IMR-90 (cell line): ENCODE measurements around the gene GIMAP8. TPM values are rescaled to one million over a fixed set of nuclear protein-coding genes. Genes with fewer than 3 reads are reported as not detected.

Experiments used
- ATAC-seq: fragments of 200-7000 bp; cut with Tn5 transposase; 2 replicates; pipeline ENCODE4 v1.9.1; 2020; ENCODE audit warnings: low read depth, mild to moderate bottlenecking, moderate library complexity
- BruUV-seq: library from RNA; stranded (reverse); fragments of 400-500 nt; replicated peaks from 2 replicates; lab custom pipeline; 2021; lab: Mats Ljungman, UMichigan
- CTCF ChIA-PET: fragments of 300-600 bp; formaldehyde crosslinking; extraction: SDS; loops from one replicate; lab custom pipeline; 2021; ENCODE audit warnings: antibody characterized with exemption; lab: Yijun Ruan, JAX
- POLR2A ChIA-PET: fragments of 300-600 bp; sonication (Branson Sonifier 250); formaldehyde crosslinking; loops from one replicate; lab custom pipeline; 2022; ENCODE audit warnings: antibody characterized with exemption; ENCODE audit not compliant: unreplicated experiment; lab: Charles Lee
- DNase-seq: peaks from one replicate; pipeline ENCODE4 v3.0.0; 2013
- H2AFZ ChIP-seq: replicated peaks from 2 replicates; pipeline ENCODE3; 2013; ENCODE audit warnings: low read length, mild to moderate bottlenecking; ENCODE audit not compliant: poor library complexity
- H2AK5ac ChIP-seq: 2 replicates; pipeline ENCODE4 v1.6.1; 2013; ENCODE audit warnings: low read depth, low read length, inconsistent platforms
- H2AK9ac ChIP-seq: replicated peaks from 2 replicates; pipeline ENCODE3; 2013; ENCODE audit warnings: mild to moderate bottlenecking, low read depth, low read length, moderate library complexity; ENCODE audit not compliant: poor library complexity
- H2BK120ac ChIP-seq: 2 replicates; pipeline ENCODE4 v1.6.1; 2013; ENCODE audit warnings: low read depth, low read length, inconsistent platforms
- H2BK15ac ChIP-seq: 3 replicates; pipeline ENCODE4 v1.6.1; 2013; ENCODE audit warnings: low read depth, low read length, inconsistent platforms
- H2BK20ac ChIP-seq: 2 replicates; pipeline ENCODE4 v1.6.1; 2013; ENCODE audit warnings: low read depth, mild to moderate bottlenecking, inconsistent platforms, low read length, moderate library complexity
- H2BK5ac ChIP-seq: 2 replicates; pipeline ENCODE4 v1.6.1; 2013; ENCODE audit warnings: mild to moderate bottlenecking, low read depth, low read length, inconsistent platforms; ENCODE audit not compliant: poor library complexity, severe bottlenecking
- H3K14ac ChIP-seq: replicated peaks from 2 replicates; pipeline ENCODE4 v1.6.1; 2013; ENCODE audit warnings: low read depth, low read length, inconsistent platforms
- H3K18ac ChIP-seq: 2 replicates; pipeline ENCODE4 v1.6.1; 2013; ENCODE audit warnings: low read depth, low read length, control low read depth
- H3K23ac ChIP-seq: 2 replicates; pipeline ENCODE4 v1.6.1; 2013; ENCODE audit warnings: low read depth, low read length, inconsistent platforms
- H3K27ac ChIP-seq: 2 replicates; pipeline ENCODE4 v1.5.1; 2013; ENCODE audit warnings: mild to moderate bottlenecking, control low read depth, low read length; ENCODE audit not compliant: insufficient read depth
- H3K27me3 ChIP-seq: 2 replicates; pipeline ENCODE4 v1.6.1; 2013; ENCODE audit warnings: low read length; ENCODE audit not compliant: control insufficient read depth, insufficient read depth
- H3K36me3 ChIP-seq: 2 replicates; pipeline ENCODE4 v1.6.1; 2013; ENCODE audit warnings: low read length, mixed read lengths; ENCODE audit not compliant: control insufficient read depth, insufficient read depth
- H3K4ac ChIP-seq: 2 replicates; pipeline ENCODE4 v1.6.1; 2013; ENCODE audit warnings: low read depth, low read length, inconsistent platforms
- H3K4me1 ChIP-seq: 2 replicates; pipeline ENCODE4 v1.6.1; 2013; ENCODE audit warnings: low read length, mixed read lengths; ENCODE audit not compliant: control insufficient read depth, insufficient read depth
- H3K4me2 ChIP-seq: 2 replicates; pipeline ENCODE4 v1.6.1; 2013; ENCODE audit warnings: low read depth, mild to moderate bottlenecking, control low read depth, low read length, moderate library complexity
- H3K4me3 ChIP-seq: 2 replicates; pipeline ENCODE4 v1.5.1; 2013; ENCODE audit warnings: low read depth, mild to moderate bottlenecking, control low read depth, low read length, moderate library complexity; ENCODE audit not compliant: insufficient read depth
- H3K56ac ChIP-seq: 2 replicates; pipeline ENCODE4 v1.6.1; 2013; ENCODE audit warnings: low read length, inconsistent platforms; ENCODE audit not compliant: insufficient read depth; ENCODE audit errors: extremely low read depth
- H3K79me1 ChIP-seq, 2 experiments: 2 replicates each; pipeline ENCODE4 v1.6.1; 2013; ENCODE audit warnings: low read length in 2 of 2, inconsistent platforms in 1 of 2, low read depth in 1 of 2
- H3K9ac ChIP-seq: 2 replicates; pipeline ENCODE4 v1.6.1; 2013; ENCODE audit warnings: low read depth, low read length, control low read depth
- H3K9me1 ChIP-seq: 2 replicates; pipeline ENCODE4 v1.6.1; 2013; ENCODE audit warnings: low read length, inconsistent platforms; ENCODE audit not compliant: insufficient read depth
- H3K9me3 ChIP-seq: 2 replicates; pipeline ENCODE4 v1.6.1; 2013; ENCODE audit warnings: low read length; ENCODE audit not compliant: control insufficient read depth, insufficient read depth
- H4K20me1 ChIP-seq: 2 replicates; pipeline ENCODE4 v1.6.1; 2013; ENCODE audit warnings: low read length, inconsistent platforms; ENCODE audit not compliant: insufficient read depth
- H4K5ac ChIP-seq: 2 replicates; pipeline ENCODE4 v1.6.1; 2013; ENCODE audit warnings: mild to moderate bottlenecking, low read depth, low read length, control low read depth
- H4K8ac ChIP-seq, 2 experiments: 2 replicates each; pipeline ENCODE4 v1.6.1; 2013; ENCODE audit warnings: low read depth in 2 of 2, low read length in 2 of 2, control low read depth in 1 of 2, inconsistent platforms in 1 of 2
- H4K91ac ChIP-seq: 2 replicates; pipeline ENCODE4 v1.6.1; 2013; ENCODE audit warnings: low read depth, low read length, inconsistent platforms; ENCODE audit not compliant: insufficient read depth
- BHLHE40 ChIP-seq: fragments of 150-350 bp; IDR thresholded peaks from 2 replicates; pipeline ENCODE4 v1.6.1; 2016; ENCODE audit warnings: mild to moderate bottlenecking, low read depth, low read length
- CTCF ChIP-seq: conservative IDR thresholded peaks from 2 replicates; pipeline ENCODE4 v1.5.1; 2012; ENCODE audit warnings: mild to moderate bottlenecking, low read depth, low read length, improper control_type of control experiment
- MAFK ChIP-seq: IDR thresholded peaks from 2 replicates; pipeline ENCODE4 v1.6.1; 2012; ENCODE audit warnings: low read depth, low read length, improper control_type of control experiment
- MAZ ChIP-seq: IDR thresholded peaks from 2 replicates; pipeline ENCODE4 v1.6.1; 2012; ENCODE audit warnings: low read depth, mild to moderate bottlenecking, low read length, improper control_type of control experiment, moderate library complexity, borderline replicate concordance
- POLR2A ChIP-seq: IDR thresholded peaks from 2 replicates; pipeline ENCODE4 v1.6.1; 2012; ENCODE audit warnings: mild to moderate bottlenecking, low read depth, low read length
- RFX5 ChIP-seq: IDR thresholded peaks from 2 replicates; pipeline ENCODE4 v1.8.0; 2012; ENCODE audit warnings: low read depth, mild to moderate bottlenecking, low read length, moderate library complexity
- WGBS, 2 experiments: methylation state at CpG; one replicate each; pipeline versions ENCODE4 v1.1.5 to v1.1.7; 2013; ENCODE audit warnings: missing lambda C conversion rate in 2 of 2; ENCODE audit not compliant: insufficient read length in 1 of 2; ENCODE audit errors: extremely low coverage in 2 of 2; 5-methylcytosine and 5-hydroxymethylcytosine counted together
- dilution Hi-C: fragments of 300-500 bp; cut with HindIII; formaldehyde crosslinking; loops from one replicate; pipeline ENCODE4 v1.14.3; 2018; ENCODE audit warnings: low sequenced_read_pairs; ENCODE audit not compliant: unreplicated experiment
- in situ Hi-C: fragments of 300-500 bp; cut with MboI; formaldehyde crosslinking; loops from 3 replicates; pipeline ENCODE4 v1.14.3; 2019; ENCODE audit warnings: low sequenced_read_pairs, inconsistent platforms, mixed read lengths
- intact Hi-C: fragments of 100-400 bp; cut with micrococcal nuclease; formaldehyde crosslinking; loops from 2 replicates; pipeline ENCODE4 v1.10.0; 2022
- polyA plus RNA-seq, 3 experiments: library from polyadenylated mRNA; depleted of rRNA; stranded (reverse); fragments of >200 nt; gene quantifications; 2 replicates each; pipeline ENCODE4 v1.2.3, GENCODE V29; 2012; ENCODE audit warnings: low replicate concordance in 1 of 3
- total RNA-seq: library from RNA; depleted of rRNA; stranded (reverse); fragments of >200 nt; gene quantifications from 2 replicates; pipeline ENCODE4 v1.2.3, GENCODE V29; 2012

GIMAP8 gene
- total and polyA plus RNA-seq, 2 of the 4 experiments (the other 2 are of a cell fraction): not detected

- intact Hi-C loops (no loop called here), in situ Hi-C loops (no loop called here), dilution Hi-C loops (no loop called here)
- no peak overlapping the region for H4K8ac ChIP-seq
- H3K4ac ChIP-seq: no peak overlapping the region
- no peak overlapping the region for H2BK15ac ChIP-seq
- ChIA-PET CTCF (no interaction called here), POLR2A (no interaction called here)
- no peak overlapping the region for H3K4me2 ChIP-seq
- H3K4me3 ChIP-seq: no peak overlapping the region
- no CpG with 5 or more reads among the region's 2 CpGs for WGBS, 2 experiments
- no peak overlapping the region for H2BK20ac ChIP-seq
- H3K79me1 ChIP-seq: no peaks in the 10 kb centered on the region
- H3K27ac ChIP-seq: no peak overlapping the region
- BruUV-seq: no TSS peak
- H3K23ac ChIP-seq: no peak overlapping the region
- H3K27me3 ChIP-seq: no peaks in the 10 kb centered on the region
- H3K18ac ChIP-seq: no peak overlapping the region
- no peaks in the 10 kb centered on the region for H4K20me1 ChIP-seq
- ATAC-seq (no peak), DNase-seq (no peak)
- no peak overlapping the region for H3K14ac ChIP-seq
- no peak overlapping the region for H2AK5ac ChIP-seq
- H3K9ac ChIP-seq: no peak overlapping the region
- H3K9me1 ChIP-seq: no peaks in the 10 kb centered on the region
- no peak for TF ChIP-seq MAZ
- TF ChIP-seq MAFK: no peak
- no peak for TF ChIP-seq CTCF
- TF ChIP-seq POLR2A: no peak
- no peak for TF ChIP-seq BHLHE40
- no peak for TF ChIP-seq RFX5
- H4K5ac ChIP-seq: no peak overlapping the region
- 0 out of 2 replicates have a peak, but pooled peaks cover 2% of the 10 kb centered on the region for H3K9me3 ChIP-seq
- no peak overlapping the region for H2BK5ac ChIP-seq
- no peak overlapping the region for H2BK120ac ChIP-seq
- no peaks in the 10 kb centered on the region for H3K36me3 ChIP-seq
- H3K56ac ChIP-seq: no peak overlapping the region
- H2AFZ ChIP-seq: no peak overlapping the region
- no peak overlapping the region for H2AK9ac ChIP-seq
- H4K91ac ChIP-seq: no peak overlapping the region
- no peaks in the 10 kb centered on the region for H3K4me1 ChIP-seq
Observed at GRCh38 chr7:150511048-150511447, 60.6 kb downstream of the GIMAP8 start.
